Rectal smooth muscle tissue (tissue), 1 donor: ENCODE data around the gene HIGD1A.
A peak's percentile ranks its signal among the peaks of the same experiment; 100 is the strongest.

Experiments used
- H3K27ac ChIP-seq: one replicate; pipeline ENCODE4 v1.7.0; 2013; ENCODE audit warnings: low read depth, low read length, inconsistent platforms
- H3K27me3 ChIP-seq: one replicate; pipeline ENCODE4 v1.7.0; 2013; ENCODE audit warnings: low read length; ENCODE audit not compliant: control insufficient read depth, insufficient read depth
- H3K36me3 ChIP-seq: one replicate; pipeline ENCODE4 v1.7.0; 2013; ENCODE audit warnings: low read length; ENCODE audit not compliant: control insufficient read depth, insufficient read depth
- H3K4me1 ChIP-seq: one replicate; pipeline ENCODE4 v1.7.0; 2013; ENCODE audit warnings: low read length; ENCODE audit not compliant: control insufficient read depth, insufficient read depth
- H3K4me3 ChIP-seq: one replicate; pipeline ENCODE4 v1.7.0; 2013; ENCODE audit warnings: low read length
- H3K9ac ChIP-seq: one replicate; pipeline ENCODE4 v1.7.0; 2013; ENCODE audit warnings: low read length

HIGD1A gene

DNA sequence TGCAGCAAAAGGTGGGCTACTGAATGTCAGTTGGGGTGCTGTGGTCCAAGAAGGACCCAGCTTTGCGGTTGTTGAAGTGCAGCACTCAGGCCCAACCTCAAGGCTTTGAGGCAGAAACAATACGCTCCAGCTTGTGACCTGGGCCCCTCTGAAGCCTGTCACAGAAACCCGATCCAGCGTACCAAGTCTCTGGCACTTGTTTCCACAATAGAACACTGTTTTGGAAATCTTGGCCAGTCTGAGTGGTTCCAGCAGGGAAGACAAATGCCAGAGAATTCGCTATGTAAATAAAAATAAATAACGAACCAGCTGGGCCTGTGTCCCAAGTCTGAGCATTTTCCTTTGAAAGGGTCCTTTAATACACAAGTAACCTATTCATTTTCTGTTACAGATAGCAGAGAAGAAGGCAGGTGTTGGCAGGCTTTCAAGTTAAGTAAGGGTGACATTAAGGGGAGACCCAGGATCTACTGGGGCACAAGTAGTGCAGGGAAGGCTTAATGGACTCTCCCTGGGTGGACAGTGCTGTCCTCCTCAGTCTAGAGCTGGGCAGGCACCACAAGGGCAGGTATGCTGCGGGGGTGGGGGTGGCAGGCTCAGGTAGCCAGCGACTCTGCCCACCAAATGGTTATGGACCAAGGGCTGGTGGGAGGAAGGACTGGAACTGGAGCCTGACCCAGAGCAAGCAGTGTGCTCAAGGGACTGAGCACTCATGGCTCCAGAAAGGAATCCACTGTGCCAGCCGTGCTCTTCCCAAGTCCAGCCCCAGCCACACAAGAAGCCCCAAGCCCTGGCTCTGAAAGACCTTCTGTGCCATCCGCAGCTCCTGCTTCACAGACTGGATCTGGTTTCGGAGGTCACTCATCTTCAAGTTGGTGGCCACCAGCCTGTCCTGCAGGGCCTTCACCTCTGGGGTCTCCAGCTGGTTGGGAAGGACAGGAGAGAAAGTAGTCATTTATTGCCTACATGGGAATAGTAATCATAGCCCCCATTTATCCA, 57.5 kb downstream of the HIGD1A start:
- Histone ChIP-seq H3K4me3 (peak overlapping the region; percentile 7), H3K27me3 (no peaks in the 10 kb centered on the region), H3K4me1 (peaks cover 39% of the 10 kb centered on the region), H3K9ac (no peak overlapping the region), H3K36me3 (no peaks in the 10 kb centered on the region), H3K27ac (peak overlapping the region; percentile 93)

DNA sequence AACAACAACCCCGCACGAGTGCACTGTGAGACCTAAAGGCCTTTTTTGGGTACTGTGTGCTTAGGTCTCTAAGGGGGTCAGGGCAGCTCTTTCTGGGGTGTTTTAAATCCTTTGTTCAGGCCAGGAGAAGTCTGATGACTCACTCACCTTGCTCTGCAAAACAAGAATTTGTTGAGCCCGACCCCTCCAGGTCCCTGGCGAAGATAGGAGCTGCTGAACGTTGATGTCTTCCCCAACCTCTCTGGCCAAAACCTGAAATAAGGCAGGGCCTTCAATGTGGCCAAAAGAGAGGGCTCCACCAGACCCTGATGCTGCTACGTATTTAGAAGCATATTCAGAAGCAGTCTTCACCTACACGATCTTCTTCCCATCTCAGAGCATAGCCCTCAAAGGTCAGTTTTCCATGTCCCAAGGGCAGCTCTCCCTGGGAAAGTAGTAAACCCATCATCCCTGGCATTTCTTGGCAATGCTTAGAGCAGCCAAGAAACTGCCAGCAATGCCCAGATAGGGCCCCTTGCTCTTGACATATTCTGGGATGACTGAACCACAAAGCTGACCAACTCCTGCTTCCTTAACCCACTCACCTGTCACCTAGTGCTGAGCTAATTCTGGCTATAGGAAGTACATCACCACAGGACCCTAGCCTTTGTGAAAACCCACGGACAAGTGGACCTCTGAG, 58.4 kb downstream of the HIGD1A start:
- Histone ChIP-seq H3K4me3 (no peak overlapping the region), H3K36me3 (no peaks in the 10 kb centered on the region), H3K27me3 (no peaks in the 10 kb centered on the region), H3K4me1 (peaks cover 39% of the 10 kb centered on the region), H3K9ac (no peak overlapping the region), H3K27ac (peak overlapping the region; percentile 93)

DNA sequence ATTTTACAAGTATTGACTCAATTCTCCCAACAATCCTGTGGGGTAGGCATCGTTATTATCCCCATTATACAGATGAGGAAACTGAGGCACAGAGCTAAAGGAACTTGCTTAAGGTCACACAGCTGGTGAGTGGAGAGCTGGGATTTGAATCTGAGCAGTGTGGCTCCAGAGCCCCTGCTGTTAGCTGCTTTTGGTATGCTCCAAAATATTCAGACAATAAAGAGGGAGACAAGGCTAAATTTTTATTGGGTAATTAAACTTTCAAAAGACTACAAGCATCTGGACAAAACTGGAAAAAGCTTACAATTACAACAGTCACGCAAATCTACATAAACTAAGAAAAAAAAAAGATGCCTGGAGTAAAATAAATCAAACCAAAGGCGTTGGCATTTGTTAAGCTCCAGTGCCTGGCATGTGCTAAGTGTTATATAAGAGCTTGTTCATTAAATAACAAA, 59.0 kb downstream of the HIGD1A start:
- peak overlapping the region; percentile 93 for H3K27ac ChIP-seq
- H3K4me3 ChIP-seq, result no peak overlapping the region
- peaks cover 39% of the 10 kb centered on the region for H3K4me1 ChIP-seq
- H3K36me3 ChIP-seq, result no peaks in the 10 kb centered on the region
- no peaks in the 10 kb centered on the region for H3K27me3 ChIP-seq
- no peak overlapping the region for H3K9ac ChIP-seq

DNA sequence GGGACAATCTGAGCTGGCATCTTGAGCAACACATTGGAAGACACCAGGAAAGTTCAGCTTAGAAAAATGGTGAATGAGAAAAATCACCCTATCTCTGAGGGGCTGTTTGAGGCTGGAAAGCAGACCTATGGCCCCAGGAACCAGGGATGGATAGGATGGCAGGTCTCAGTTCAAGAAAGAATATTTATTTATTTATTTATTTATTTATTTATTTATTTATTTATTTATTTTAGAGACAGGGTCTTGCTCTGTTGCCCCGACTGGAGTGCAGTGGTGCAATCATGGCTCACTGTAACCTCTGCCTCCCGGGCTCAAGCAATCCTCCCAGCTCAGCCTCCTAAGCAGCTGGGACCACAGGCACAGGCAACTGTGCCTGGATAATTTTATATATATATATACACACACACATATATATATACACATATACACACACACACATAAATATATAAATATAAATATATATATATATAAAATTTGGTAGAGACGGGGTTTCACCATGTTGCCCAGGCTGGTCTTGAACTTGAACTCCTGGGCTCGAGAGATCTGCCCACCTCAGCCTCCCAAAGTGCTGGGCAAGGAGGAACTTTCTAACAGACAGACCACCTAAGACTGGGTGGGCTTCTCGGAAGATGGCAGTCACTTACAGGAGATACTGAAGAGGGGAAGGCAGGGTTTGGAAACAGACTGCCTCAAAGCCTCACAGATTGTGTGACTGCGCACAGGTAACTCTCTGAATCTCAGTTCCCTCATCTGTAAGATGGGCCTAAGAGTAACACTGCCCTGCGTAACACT, 60.9 kb downstream of the HIGD1A start:
- no peaks in the 10 kb centered on the region for H3K36me3 ChIP-seq
- H3K27me3 ChIP-seq, result no peaks in the 10 kb centered on the region
- peak overlapping the region; percentile 34 for H3K27ac ChIP-seq
- H3K4me3 ChIP-seq, result no peak overlapping the region
- H3K9ac ChIP-seq, result no peak overlapping the region
- peaks cover 29% of the 10 kb centered on the region for H3K4me1 ChIP-seq

DNA sequence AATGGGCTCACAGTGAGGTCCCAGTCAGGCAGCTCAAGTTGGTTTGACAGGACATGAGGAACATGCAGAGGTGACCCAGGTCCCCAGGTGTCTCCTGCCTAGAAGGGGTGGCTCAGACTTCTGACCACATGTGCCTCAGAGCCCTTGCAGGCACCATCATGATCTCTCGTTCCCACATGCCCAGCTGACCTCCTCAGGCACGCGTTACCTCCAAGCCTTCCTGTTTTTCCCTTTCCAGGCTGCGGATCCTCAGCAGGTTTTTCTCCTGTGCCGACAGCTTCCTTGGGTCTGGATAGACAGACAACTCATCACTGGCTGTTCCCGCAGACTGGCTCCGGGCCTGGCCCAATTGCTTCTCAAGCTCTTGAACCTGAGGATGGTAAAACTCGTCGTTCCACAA, 61.6 kb downstream of the HIGD1A start:
- no peak overlapping the region for H3K4me3 ChIP-seq
- no peaks in the 10 kb centered on the region for H3K36me3 ChIP-seq
- peaks cover 25% of the 10 kb centered on the region for H3K4me1 ChIP-seq
- no peak overlapping the region for H3K27ac ChIP-seq
- no peaks in the 10 kb centered on the region for H3K27me3 ChIP-seq
- no peak overlapping the region for H3K9ac ChIP-seq

DNA sequence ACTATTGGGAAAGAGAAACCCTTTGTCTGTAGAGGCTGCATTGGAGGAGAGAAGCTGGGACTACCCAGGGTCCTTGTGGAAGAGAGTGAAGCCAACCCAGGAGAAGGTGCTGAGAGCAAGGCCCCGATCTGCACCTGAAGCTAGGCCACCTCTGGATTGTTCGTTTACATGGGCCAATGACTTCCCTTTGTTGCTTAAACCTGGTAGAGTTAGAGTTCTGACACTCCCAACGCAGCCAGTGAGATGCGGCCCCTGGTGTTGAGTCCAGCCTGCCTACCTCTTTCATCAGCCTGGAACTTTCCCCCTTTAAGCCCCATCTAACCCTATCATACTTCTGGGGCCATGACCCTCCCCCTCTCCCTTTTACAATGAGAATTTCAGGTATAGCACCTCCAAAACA, 62.0 kb downstream of the HIGD1A start:
- Histone ChIP-seq H3K36me3 (no peaks in the 10 kb centered on the region), H3K27me3 (no peaks in the 10 kb centered on the region), H3K4me3 (no peak overlapping the region), H3K4me1 (peaks cover 23% of the 10 kb centered on the region), H3K9ac (no peak overlapping the region), H3K27ac (no peak overlapping the region)

DNA sequence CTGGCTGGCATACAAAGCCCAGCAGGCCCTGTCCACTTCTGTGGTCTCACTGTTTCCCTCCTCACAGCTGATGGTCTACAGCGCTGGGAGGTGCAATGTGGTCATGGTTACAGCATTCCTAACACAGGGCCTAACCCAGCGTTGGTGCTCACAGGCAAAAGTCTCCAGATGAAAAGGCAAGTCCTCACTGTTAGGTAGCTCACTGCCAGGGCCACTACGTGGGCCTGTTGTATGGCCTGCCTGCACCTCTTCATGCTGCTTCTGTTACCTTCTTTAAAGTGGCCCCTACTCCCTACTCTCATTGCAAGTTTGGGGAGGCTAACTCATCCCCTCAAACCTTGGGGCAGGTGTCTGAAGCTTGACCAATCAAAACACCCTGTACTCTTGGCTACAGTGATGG, 62.5 kb downstream of the HIGD1A start:
- Histone ChIP-seq H3K4me1 (peaks cover 19% of the 10 kb centered on the region), H3K4me3 (no peak overlapping the region), H3K27ac (no peak overlapping the region), H3K9ac (no peak overlapping the region), H3K27me3 (no peaks in the 10 kb centered on the region), H3K36me3 (no peaks in the 10 kb centered on the region)

DNA sequence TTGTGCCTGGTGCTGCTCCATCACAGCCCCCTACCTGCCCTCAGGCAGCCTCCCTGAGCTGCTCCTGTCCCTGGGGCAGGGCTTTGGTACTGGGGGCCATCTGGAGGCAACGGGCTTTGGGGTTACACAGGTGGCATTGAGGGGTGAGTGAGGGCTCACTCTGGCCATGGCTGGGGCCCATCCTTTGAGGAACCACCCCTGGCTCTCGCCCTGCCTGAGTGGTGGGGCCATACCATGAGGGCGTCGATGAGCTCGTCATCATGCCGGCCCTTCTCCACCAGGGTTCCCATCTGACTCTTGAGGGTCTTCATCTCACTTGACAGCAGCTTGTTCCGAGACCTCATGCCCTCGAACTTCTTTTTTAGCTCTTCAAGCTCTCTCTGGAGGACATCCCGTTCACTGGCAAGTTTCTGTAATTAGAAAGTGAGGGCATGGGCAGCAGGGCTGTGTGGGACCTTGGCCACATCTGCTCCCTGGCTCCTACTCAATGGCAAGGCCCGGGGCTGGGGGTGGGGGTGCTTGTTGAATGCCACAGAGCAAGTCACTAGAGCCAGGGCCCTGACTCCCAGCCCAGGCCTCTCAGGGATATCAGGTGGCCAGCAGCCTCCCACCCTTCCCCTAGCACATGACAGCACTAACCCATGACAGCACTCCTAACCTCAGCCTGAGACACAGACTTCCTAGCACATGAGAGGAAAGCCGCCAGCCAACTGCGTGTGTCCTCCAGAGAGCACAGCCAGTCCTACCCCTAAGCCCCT, 64.7 kb downstream of the HIGD1A start:
- Histone ChIP-seq H3K9ac (no peak overlapping the region), H3K27ac (no peak overlapping the region)

DNA sequence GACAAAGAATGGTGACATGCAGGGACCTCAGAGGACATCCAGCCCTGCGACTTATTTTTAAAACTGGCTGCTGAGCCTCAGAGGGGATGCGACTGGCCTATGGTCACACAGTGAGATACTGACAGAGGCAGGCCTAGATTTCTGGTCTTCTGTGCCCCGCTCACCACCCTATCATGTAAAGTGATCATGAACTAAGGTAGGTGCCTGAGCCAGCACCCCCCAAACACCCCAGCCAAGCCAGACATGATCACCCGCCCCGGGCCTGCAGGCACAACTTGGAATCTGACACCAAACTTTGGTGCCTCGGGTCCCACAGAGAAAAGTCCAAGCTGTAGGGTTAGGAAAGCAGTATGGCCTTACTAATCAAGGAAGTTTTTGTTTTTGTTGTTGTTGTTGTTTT, 67.8 kb downstream of the HIGD1A start:
- Histone ChIP-seq H3K9ac (no peak overlapping the region), H3K27me3 (no peaks in the 10 kb centered on the region), H3K4me1 (no peaks in the 10 kb centered on the region), H3K36me3 (no peaks in the 10 kb centered on the region), H3K4me3 (no peak overlapping the region), H3K27ac (no peak overlapping the region)

More for the DNA sequence above, 64.7 kb downstream of the HIGD1A start:
- H3K4me3 ChIP-seq, result no peak overlapping the region
- no peaks in the 10 kb centered on the region for H3K27me3 ChIP-seq
- H3K4me1 ChIP-seq, result no peaks in the 10 kb centered on the region
- H3K36me3 ChIP-seq, result no peaks in the 10 kb centered on the region

DNA sequence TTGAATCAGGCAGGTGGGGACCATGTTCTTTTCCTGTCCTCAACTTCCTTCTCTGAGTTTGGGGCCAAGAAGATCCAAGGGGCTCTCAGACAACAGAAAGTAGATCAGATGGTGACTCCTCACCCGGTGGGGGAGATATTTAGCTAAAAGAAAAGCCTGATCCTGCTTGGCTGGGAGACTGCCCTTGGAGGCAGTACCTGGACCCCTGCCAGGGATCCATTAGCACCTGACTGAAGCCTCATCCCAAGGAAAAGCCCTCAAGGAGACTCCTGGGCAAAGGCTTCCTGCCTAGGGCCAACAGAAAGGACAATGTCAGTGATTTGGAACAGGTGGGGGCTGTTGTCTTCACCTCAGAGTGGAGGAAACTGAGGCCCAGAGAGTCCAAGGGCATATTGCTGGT, 68.2 kb downstream of the HIGD1A start:
- H3K9ac ChIP-seq, result no peak overlapping the region
- no peak overlapping the region for H3K27ac ChIP-seq

DNA sequence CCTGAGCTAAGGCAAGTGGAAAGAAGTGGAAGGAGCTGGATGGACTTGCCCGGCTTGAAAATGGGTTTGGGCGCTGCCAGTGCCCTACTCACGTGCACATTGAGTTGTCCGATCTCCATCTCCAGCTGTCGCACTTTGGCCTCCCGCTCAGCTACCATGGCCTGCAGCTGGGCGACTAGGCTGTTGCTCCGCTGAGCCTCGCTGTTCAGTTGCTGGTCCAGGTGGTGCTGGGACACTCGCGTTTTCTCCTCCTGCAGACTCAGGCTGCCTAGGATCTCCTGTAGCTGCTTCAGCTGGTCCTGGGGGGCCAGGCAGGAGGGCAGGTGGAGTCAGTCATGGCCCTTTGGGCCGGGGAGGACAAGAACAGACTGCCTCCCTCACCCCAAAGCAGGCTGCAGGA, 68.7 kb downstream of the HIGD1A start:
- H3K27ac ChIP-seq, result no peak overlapping the region
- no peaks in the 10 kb centered on the region for H3K36me3 ChIP-seq
- H3K9ac ChIP-seq, result no peak overlapping the region
- no peaks in the 10 kb centered on the region for H3K27me3 ChIP-seq
- H3K4me1 ChIP-seq, result no peaks in the 10 kb centered on the region
- no peak overlapping the region for H3K4me3 ChIP-seq

More for the DNA sequence above, 68.2 kb downstream of the HIGD1A start:
- no peaks in the 10 kb centered on the region for H3K4me1 ChIP-seq
- H3K27me3 ChIP-seq, result no peaks in the 10 kb centered on the region
- H3K36me3 ChIP-seq, result no peaks in the 10 kb centered on the region
- no peak overlapping the region for H3K4me3 ChIP-seq
